ENCODE measurements around the gene YAP1.

- no peak for TF ChIP-seq CTCF (IDR thresholded peaks at IDR 0.05; ENCODE audit: low read depth, low read length, poor library complexity, severe bottlenecking)
- TF ChIP-seq EZH2phosphoT487 (IDR thresholded peaks at IDR 0.05; ENCODE audit: borderline replicate concordance, low read length) = no peak
These were observed 41.7 kb downstream of the YAP1 start for GRCh38 chr11:102151784-102152525.
